Measurements from ENCODE around the gene TMEM41B.

The TMEM41B gene

GRCh38 chr11:9310485-9311090 is 3.8 kb downstream of the TMEM41B start:
- DNase-seq (ENCODE audit: low read depth, low spot score): no peak

GRCh38 chr11:9304178-9304577 is 10.2 kb downstream of the TMEM41B start:
- no peak for DNase-seq (ENCODE audit: low read depth, low spot score)

- no peak for DNase-seq (ENCODE audit: low read depth, low spot score)
Observed at GRCh38 chr11:9302448-9302847, 11.9 kb downstream of the TMEM41B start.

- no peak for DNase-seq (ENCODE audit: low read depth, low spot score)
Observed at GRCh38 chr11:9301720-9302119, 12.7 kb downstream of the TMEM41B start.

- no peak for DNase-seq (ENCODE audit: low read depth, low spot score)
Observed at GRCh38 chr11:9293646-9294045, 20.7 kb downstream of the TMEM41B start.

- no peak for DNase-seq (ENCODE audit: low read depth, low spot score)
Observed at GRCh38 chr11:9285850-9286587, 28.4 kb downstream of the TMEM41B start.

- no peak for DNase-seq (ENCODE audit: low read depth, low spot score)
Observed at GRCh38 chr11:9280655-9281301, 33.6 kb downstream of the TMEM41B start.

- DNase-seq (ENCODE audit: low read depth, low spot score): no peak
Observed at GRCh38 chr11:9277176-9277575, 37.2 kb downstream of the TMEM41B start.

GRCh38 chr11:9276571-9276970 is 37.8 kb downstream of the TMEM41B start:
- no peak for DNase-seq (ENCODE audit: low read depth, low spot score)

GRCh38 chr11:9274499-9275258 is 39.7 kb downstream of the TMEM41B start:
- no peak for DNase-seq (ENCODE audit: low read depth, low spot score)

GRCh38 chr11:9273376-9274336 is 40.7 kb downstream of the TMEM41B start:
- no peak for DNase-seq (ENCODE audit: low read depth, low spot score)

GRCh38 chr11:9269492-9270013 is 44.8 kb downstream of the TMEM41B start:
- no peak for DNase-seq (ENCODE audit: low read depth, low spot score)

GRCh38 chr11:9267680-9268079 is 46.7 kb downstream of the TMEM41B start:
- DNase-seq (ENCODE audit: low read depth, low spot score): no peak

- DNase-seq (ENCODE audit: low read depth, low spot score): no peak
Observed at GRCh38 chr11:9266926-9267325, 47.5 kb downstream of the TMEM41B start.

GRCh38 chr11:9266132-9266736 is 48.2 kb downstream of the TMEM41B start:
- DNase-seq (ENCODE audit: low read depth, low spot score): no peak

GRCh38 chr11:9265211-9266131 is 48.9 kb downstream of the TMEM41B start, which contains the start of gene DENND5A:
Gene DENND5A (minus strand): TSS chr11:9265350. CDS start chr11:9265069, 281 bp downstream.
- peak; percentile 95 for DNase-seq (ENCODE audit: low read depth, low spot score)

GRCh38 chr11:9264316-9265210 is 49.8 kb downstream of the TMEM41B start:
- DNase-seq (ENCODE audit: low read depth, low spot score): peak; percentile 55

GRCh38 chr11:9263840-9264315 is 50.5 kb downstream of the TMEM41B start:
- peak; percentile 32 for DNase-seq (ENCODE audit: low read depth, low spot score)

Data from ELF-1 (cell line).